ENCODE measurements around the gene IRX3. TPM values are rescaled to one million over a fixed set of nuclear protein-coding genes. Genes with fewer than 3 reads are reported as not detected.

The IRX3 gene
- total RNA-seq (2014; rRNA removed; shearing (Covaris generic); ENCODE audit: low replicate concordance), result not detected in 2 replicates

- no peaks in the 10 kb centered on the region for H3K79me2 ChIP-seq (ENCODE audit: low read length)
- no peak within 1 kb of the TSS for H2AFZ ChIP-seq (ENCODE audit: low read length)
- no peak within 1 kb of the TSS for H3K9ac ChIP-seq (ENCODE audit: low read length)
- no peak within 1 kb of the TSS for H3K4me2 ChIP-seq (ENCODE audit: low read depth, low read length, poor library complexity, severe bottlenecking)
- H3K9me2 ChIP-seq (replicated peaks; ENCODE audit: insufficient read depth, low read length), result no peaks in the 10 kb centered on the region
- H3K4me3 ChIP-seq (ENCODE audit: low read length), result no peak within 1 kb of the TSS
- no peaks in the 10 kb centered on the region for H3K27me3 ChIP-seq (ENCODE audit: low read length)
- no peaks in the 10 kb centered on the region for H3K36me3 ChIP-seq (ENCODE audit: insufficient read depth, low read length)
- no peaks in the 10 kb centered on the region for H3K9me3 ChIP-seq (ENCODE audit: low read length)
- H4K20me1 ChIP-seq (ENCODE audit: insufficient read depth, low read depth, low read length), result no peaks in the 10 kb centered on the region
- no peaks in the 10 kb centered on the region for H3K4me1 ChIP-seq (ENCODE audit: low read length)
- no peak for DNase-seq
- H3K27ac ChIP-seq (ENCODE audit: low read length), result no peak within 1 kb of the TSS
Observed at GRCh38 chr16:54286366-54287130, at the start of gene IRX3. Gene IRX3, minus strand, starts transcription at chr16:54286787. Its CDS starts 737 bp downstream, at chr16:54286050.

- no peaks in the 10 kb centered on the region for H3K27me3 ChIP-seq (ENCODE audit: low read length)
- H2AFZ ChIP-seq (ENCODE audit: low read length), result no peak overlapping the region
- H3K9ac ChIP-seq (ENCODE audit: low read length), result no peak overlapping the region
- H3K36me3 ChIP-seq (ENCODE audit: insufficient read depth, low read length), result no peaks in the 10 kb centered on the region
- no peak overlapping the region for H3K4me2 ChIP-seq (ENCODE audit: low read depth, low read length, poor library complexity, severe bottlenecking)
- no peaks in the 10 kb centered on the region for H3K9me2 ChIP-seq (replicated peaks; ENCODE audit: insufficient read depth, low read length)
- H3K9me3 ChIP-seq (ENCODE audit: low read length), result no peaks in the 10 kb centered on the region
- no peak overlapping the region for H3K4me3 ChIP-seq (ENCODE audit: low read length)
- H3K79me2 ChIP-seq (ENCODE audit: low read length), result no peaks in the 10 kb centered on the region
- H3K27ac ChIP-seq (ENCODE audit: low read length), result no peak overlapping the region
- no peaks in the 10 kb centered on the region for H4K20me1 ChIP-seq (ENCODE audit: insufficient read depth, low read depth, low read length)
- no peak for DNase-seq
- H3K4me1 ChIP-seq (ENCODE audit: low read length), result no peaks in the 10 kb centered on the region
Observed at GRCh38 chr16:54335230-54335629, 48.6 kb upstream of the IRX3 start.

- no peaks in the 10 kb centered on the region for H3K4me1 ChIP-seq (ENCODE audit: low read length)
Observed at GRCh38 chr16:54334208-54334607, 47.6 kb upstream of the IRX3 start.

DNA sequence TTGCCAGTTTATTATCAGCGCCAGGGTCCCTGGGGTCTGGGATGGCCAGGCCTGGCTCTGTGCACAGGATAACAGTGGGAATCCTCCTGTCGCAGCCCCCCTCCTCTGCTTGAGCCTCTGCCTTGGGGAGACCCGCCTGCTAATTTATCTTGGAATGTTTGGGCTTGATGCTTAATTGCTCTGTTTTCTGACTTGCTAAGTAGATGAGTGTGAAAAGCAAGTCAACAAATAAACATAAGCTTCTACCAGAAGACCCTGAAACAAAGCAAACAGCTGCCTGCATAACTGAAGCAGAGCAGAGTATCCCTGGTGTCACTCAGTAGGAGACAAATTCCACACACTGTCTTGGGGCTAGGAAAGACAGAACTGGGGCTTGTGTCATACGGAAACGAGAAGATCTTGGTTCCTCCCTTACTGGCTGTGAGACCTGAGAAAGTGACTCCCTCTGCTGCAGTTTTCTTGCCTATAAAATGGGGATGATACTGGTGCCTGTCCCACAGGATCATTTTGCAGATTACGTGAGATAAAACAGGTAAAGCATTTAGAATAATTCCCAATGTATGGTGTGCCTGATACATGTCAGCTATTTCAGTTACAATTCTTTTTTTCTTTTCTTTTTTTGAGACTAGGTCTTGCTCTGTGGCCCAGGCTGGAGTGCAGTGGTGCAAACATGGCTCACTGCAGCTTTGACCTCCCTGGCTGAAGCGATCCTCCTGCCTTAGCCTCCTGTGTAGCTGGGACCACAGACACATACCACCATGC lies 44.8 kb upstream of the IRX3 start:
- H4K20me1 ChIP-seq (ENCODE audit: insufficient read depth, low read depth, low read length), result no peaks in the 10 kb centered on the region
- H3K9me3 ChIP-seq (ENCODE audit: low read length), result no peaks in the 10 kb centered on the region
- H3K4me3 ChIP-seq (ENCODE audit: low read length), result no peak overlapping the region
- no peak for DNase-seq
- H3K9ac ChIP-seq (ENCODE audit: low read length), result no peak overlapping the region
- no peak overlapping the region for H3K4me2 ChIP-seq (ENCODE audit: low read depth, low read length, poor library complexity, severe bottlenecking)
- H3K27me3 ChIP-seq (ENCODE audit: low read length), result no peaks in the 10 kb centered on the region
- no peak overlapping the region for H2AFZ ChIP-seq (ENCODE audit: low read length)
- H3K27ac ChIP-seq (ENCODE audit: low read length), result no peak overlapping the region
- H3K9me2 ChIP-seq (replicated peaks; ENCODE audit: insufficient read depth, low read length), result no peaks in the 10 kb centered on the region
- H3K36me3 ChIP-seq (ENCODE audit: insufficient read depth, low read length), result no peaks in the 10 kb centered on the region
- H3K4me1 ChIP-seq (ENCODE audit: low read length), result no peaks in the 10 kb centered on the region
- H3K79me2 ChIP-seq (ENCODE audit: low read length), result no peaks in the 10 kb centered on the region

More at GRCh38 chr16:54334208-54334607, 47.6 kb upstream of the IRX3 start:
- H3K4me2 ChIP-seq (ENCODE audit: low read depth, low read length, poor library complexity, severe bottlenecking), result no peak overlapping the region
- H3K9ac ChIP-seq (ENCODE audit: low read length), result no peak overlapping the region
- no peak overlapping the region for H2AFZ ChIP-seq (ENCODE audit: low read length)
- H3K9me3 ChIP-seq (ENCODE audit: low read length), result no peaks in the 10 kb centered on the region
- no peak overlapping the region for H3K4me3 ChIP-seq (ENCODE audit: low read length)
- H3K27me3 ChIP-seq (ENCODE audit: low read length), result no peaks in the 10 kb centered on the region
- no peaks in the 10 kb centered on the region for H3K36me3 ChIP-seq (ENCODE audit: insufficient read depth, low read length)
- DNase-seq, result no peak
- H4K20me1 ChIP-seq (ENCODE audit: insufficient read depth, low read depth, low read length), result no peaks in the 10 kb centered on the region
- no peak overlapping the region for H3K27ac ChIP-seq (ENCODE audit: low read length)
- no peaks in the 10 kb centered on the region for H3K79me2 ChIP-seq (ENCODE audit: low read length)
- H3K9me2 ChIP-seq (replicated peaks; ENCODE audit: insufficient read depth, low read length), result no peaks in the 10 kb centered on the region

DNA sequence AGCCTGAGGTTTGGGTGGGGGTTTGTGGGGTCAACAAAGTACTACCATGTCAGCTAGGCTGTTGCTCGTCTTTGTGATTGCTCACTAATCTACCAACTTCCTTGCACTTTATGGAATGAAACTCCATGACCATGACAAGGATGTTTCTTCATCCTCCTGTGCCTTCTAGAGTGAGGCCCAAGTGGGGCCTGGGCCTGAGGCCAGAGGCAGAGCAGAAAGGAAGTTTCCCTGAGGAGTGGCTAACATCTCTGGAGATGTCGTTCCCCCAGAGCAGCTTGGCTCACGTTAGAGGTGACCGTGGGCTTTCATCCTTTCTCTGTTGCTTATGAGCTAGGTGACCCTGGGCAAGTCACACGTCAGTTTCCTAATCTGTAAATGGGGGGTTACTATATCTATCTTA lies 41.0 kb upstream of the IRX3 start:
- Histone ChIP-seq H4K20me1 (ENCODE audit: insufficient read depth, low read depth, low read length) (no peaks in the 10 kb centered on the region), H3K9me2 (replicated peaks; ENCODE audit: insufficient read depth, low read length) (no peaks in the 10 kb centered on the region), H3K27ac (ENCODE audit: low read length) (no peak overlapping the region), H3K4me3 (ENCODE audit: low read length) (no peak overlapping the region), H3K9ac (ENCODE audit: low read length) (no peak overlapping the region), H3K36me3 (ENCODE audit: insufficient read depth, low read length) (no peaks in the 10 kb centered on the region), H3K9me3 (ENCODE audit: low read length) (no peaks in the 10 kb centered on the region), H3K4me1 (ENCODE audit: low read length) (no peaks in the 10 kb centered on the region), H2AFZ (ENCODE audit: low read length) (no peak overlapping the region), H3K27me3 (ENCODE audit: low read length) (no peaks in the 10 kb centered on the region), H3K4me2 (ENCODE audit: low read depth, low read length, poor library complexity, severe bottlenecking) (no peak overlapping the region), H3K79me2 (ENCODE audit: low read length) (no peaks in the 10 kb centered on the region)
- no peak for DNase-seq

GRCh38 chr16:54326266-54326662 lies 39.7 kb upstream of the IRX3 start:
- no peaks in the 10 kb centered on the region for H3K36me3 ChIP-seq (ENCODE audit: insufficient read depth, low read length)
- no peak overlapping the region for H2AFZ ChIP-seq (ENCODE audit: low read length)
- no peak overlapping the region for H3K4me3 ChIP-seq (ENCODE audit: low read length)
- no peaks in the 10 kb centered on the region for H4K20me1 ChIP-seq (ENCODE audit: insufficient read depth, low read depth, low read length)
- no peaks in the 10 kb centered on the region for H3K9me3 ChIP-seq (ENCODE audit: low read length)
- H3K9ac ChIP-seq (ENCODE audit: low read length), result no peak overlapping the region
- H3K9me2 ChIP-seq (replicated peaks; ENCODE audit: insufficient read depth, low read length), result no peaks in the 10 kb centered on the region
- no peaks in the 10 kb centered on the region for H3K27me3 ChIP-seq (ENCODE audit: low read length)
- no peaks in the 10 kb centered on the region for H3K79me2 ChIP-seq (ENCODE audit: low read length)
- no peak overlapping the region for H3K4me2 ChIP-seq (ENCODE audit: low read depth, low read length, poor library complexity, severe bottlenecking)
- DNase-seq, result no peak
- no peak overlapping the region for H3K27ac ChIP-seq (ENCODE audit: low read length)
- no peaks in the 10 kb centered on the region for H3K4me1 ChIP-seq (ENCODE audit: low read length)

DNA sequence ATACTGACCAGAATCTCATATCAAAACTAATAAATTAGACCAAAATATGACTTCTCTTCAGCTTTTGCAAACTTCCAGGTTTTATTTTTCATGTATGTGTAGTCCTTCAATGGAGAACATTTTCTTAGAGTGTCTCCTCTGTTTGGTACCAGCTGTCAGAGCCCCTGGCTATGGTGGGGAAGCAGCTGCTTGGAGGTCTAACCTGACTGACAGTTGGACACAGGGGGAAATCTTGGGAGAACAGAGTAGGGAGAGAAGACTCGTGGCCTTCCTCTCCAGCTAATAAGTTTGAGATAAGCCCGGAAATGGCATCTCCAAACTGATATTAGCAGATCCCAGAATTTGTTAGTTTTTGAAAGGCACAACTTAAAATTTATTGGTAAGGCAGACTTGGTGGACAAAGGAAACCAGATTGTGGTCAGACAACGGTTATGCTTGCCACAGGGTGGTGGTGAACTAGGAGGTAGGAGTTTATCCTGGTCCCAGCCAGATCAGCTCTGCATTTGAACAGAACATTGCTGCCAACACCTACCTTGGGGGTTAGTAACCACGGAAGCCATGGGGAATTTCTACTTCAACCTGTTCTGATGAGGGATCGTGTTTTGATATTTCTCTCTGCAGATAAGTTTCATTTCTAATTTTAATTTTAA lies 39.2 kb upstream of the IRX3 start:
- no peaks in the 10 kb centered on the region for H3K36me3 ChIP-seq (ENCODE audit: insufficient read depth, low read length)
- H4K20me1 ChIP-seq (ENCODE audit: insufficient read depth, low read depth, low read length), result no peaks in the 10 kb centered on the region
- H3K9me2 ChIP-seq (replicated peaks; ENCODE audit: insufficient read depth, low read length), result no peaks in the 10 kb centered on the region
- H3K4me2 ChIP-seq (ENCODE audit: low read depth, low read length, poor library complexity, severe bottlenecking), result no peak overlapping the region
- peaks cover 3% of the 10 kb centered on the region; the same call in 1 of the 2 replicates for H3K4me1 ChIP-seq (ENCODE audit: low read length)
- no peak overlapping the region for H3K4me3 ChIP-seq (ENCODE audit: low read length)
- no peaks in the 10 kb centered on the region for H3K9me3 ChIP-seq (ENCODE audit: low read length)
- no peak overlapping the region for H2AFZ ChIP-seq (ENCODE audit: low read length)
- DNase-seq, result no peak
- no peaks in the 10 kb centered on the region for H3K79me2 ChIP-seq (ENCODE audit: low read length)
- no peak overlapping the region for H3K9ac ChIP-seq (ENCODE audit: low read length)
- no peaks in the 10 kb centered on the region for H3K27me3 ChIP-seq (ENCODE audit: low read length)
- H3K27ac ChIP-seq (ENCODE audit: low read length), result no peak overlapping the region

GRCh38 chr16:54324716-54325115 lies 38.1 kb upstream of the IRX3 start:
- H2AFZ ChIP-seq (ENCODE audit: low read length), result no peak overlapping the region
- H3K4me3 ChIP-seq (ENCODE audit: low read length), result no peak overlapping the region
- no peaks in the 10 kb centered on the region for H3K9me2 ChIP-seq (replicated peaks; ENCODE audit: insufficient read depth, low read length)

More at GRCh38 chr16:54324716-54325115, 38.1 kb upstream of the IRX3 start:
- Histone ChIP-seq H3K27me3 (ENCODE audit: low read length) (no peaks in the 10 kb centered on the region), H4K20me1 (ENCODE audit: insufficient read depth, low read depth, low read length) (no peaks in the 10 kb centered on the region), H3K4me1 (ENCODE audit: low read length) (peaks cover 9% of the 10 kb centered on the region; the same call in 1 of the 2 replicates), H3K9ac (ENCODE audit: low read length) (no peak overlapping the region), H3K27ac (ENCODE audit: low read length) (no peak overlapping the region), H3K36me3 (ENCODE audit: insufficient read depth, low read length) (no peaks in the 10 kb centered on the region), H3K4me2 (ENCODE audit: low read depth, low read length, poor library complexity, severe bottlenecking) (no peak overlapping the region), H3K9me3 (ENCODE audit: low read length) (no peaks in the 10 kb centered on the region), H3K79me2 (ENCODE audit: low read length) (no peaks in the 10 kb centered on the region)
- no peak for DNase-seq
